Lower leg skin (tissue), 3 donors: Measurements from ENCODE around the gene CSTB.

Experiments used
- CTCF ChIP-seq, 3 donors: fragments of 450-650 bp; IDR thresholded peaks; one replicate each; pipeline ENCODE4 v1.5.1; 2016; ENCODE audit warnings: antibody characterized with exemption in 3 of 3, mild to moderate bottlenecking in 3 of 3, moderate library complexity in 2 of 3
- POLR2A ChIP-seq, 2 donors: fragments of 450-650 bp; IDR thresholded peaks; one replicate each; pipeline ENCODE4 v1.6.1; 2016 to 2017; ENCODE audit warnings: antibody characterized with exemption in 2 of 2, mild to moderate bottlenecking in 1 of 2, moderate library complexity in 1 of 2

DNA sequence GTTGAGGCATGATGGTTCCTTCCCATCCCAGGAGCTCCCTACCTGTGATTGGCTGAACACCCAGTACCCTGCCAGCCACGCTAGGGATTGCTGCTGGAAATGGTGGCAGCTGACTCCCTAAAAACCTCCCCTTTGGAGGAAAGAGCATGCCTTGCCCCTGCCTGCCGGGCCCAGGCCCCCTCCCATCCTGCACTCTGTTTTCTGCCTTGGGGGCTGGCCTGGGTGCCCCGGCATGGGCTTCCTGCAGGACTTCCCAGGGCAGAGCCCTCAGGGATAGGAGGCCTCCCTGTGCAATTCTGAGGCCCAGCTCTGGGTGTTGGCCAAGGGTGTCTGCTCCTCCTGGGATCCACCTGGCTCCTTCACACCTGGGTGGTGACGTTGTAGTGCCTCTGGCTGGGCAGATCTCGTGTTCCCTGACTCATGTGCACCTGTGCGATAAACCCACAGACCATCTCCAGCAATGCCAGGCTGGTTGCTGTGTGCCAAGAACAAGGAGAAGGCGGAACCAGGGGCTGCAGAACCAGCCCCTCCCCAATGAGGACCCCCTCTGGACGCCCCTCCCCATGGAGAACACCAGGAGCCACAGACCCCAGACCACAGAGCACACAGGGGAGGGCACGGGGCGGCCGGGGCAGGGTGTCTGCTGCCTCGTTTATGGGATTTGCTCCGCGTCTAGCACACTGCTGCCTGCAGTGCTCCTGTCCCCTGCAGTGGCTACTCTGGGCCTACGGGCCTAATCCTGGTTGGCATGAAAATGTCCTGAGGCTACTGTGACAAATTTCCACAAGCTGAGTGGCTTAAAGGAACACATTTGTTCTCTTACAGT, 13.6 kb downstream of the CSTB start:
- no peak for TF ChIP-seq CTCF (IDR thresholded peaks at IDR 0.05)
- no peak for TF ChIP-seq POLR2A (IDR thresholded peaks at IDR 0.05)
